Stimulated activated CD8-positive, alpha-beta memory T cell treated with anti-CD3 and anti-CD28 coated beads, Interleukin-4, amount 100 ng/mL, for 4 hours (primary cell): ENCODE measurements around the gene RIPOR3.
"Not testable (repeated sequence)": the region's sequence is repeated elsewhere in the genome, so short reads cannot be mapped to it uniquely, and the experiment has no call there.

Experiments
- DNase-seq, 2 donors: peaks; one replicate each; pipeline ENCODE4 v3.0.0-alpha.2; 2020; ENCODE audit warnings: low read depth in 2 of 2, low spot score in 1 of 2

Gene RIPOR3

GRCh38 chr20:50659975-50660670 is 31.2 kb downstream of the RIPOR3 start:
- DNase-seq, result no peak

- DNase-seq, result no peak
Measured at GRCh38 chr20:50658804-50659380, 32.5 kb downstream of the RIPOR3 start.

GRCh38 chr20:50655311-50655880 is 35.9 kb downstream of the RIPOR3 start:
- DNase-seq, result no peak

- DNase-seq, result no peak
Measured at GRCh38 chr20:50654904-50655303, 36.4 kb downstream of the RIPOR3 start.

GRCh38 chr20:50652702-50653294 is 38.5 kb downstream of the RIPOR3 start:
- no peak for DNase-seq

GRCh38 chr20:50651676-50652075 is 39.7 kb downstream of the RIPOR3 start:
- no peak for DNase-seq

- DNase-seq, result no peak
Measured at GRCh38 chr20:50649590-50649989, 41.8 kb downstream of the RIPOR3 start.

- DNase-seq, result no peak
Measured at GRCh38 chr20:50648651-50649050, 42.7 kb downstream of the RIPOR3 start.

- no peak for DNase-seq
Measured at GRCh38 chr20:50646483-50646996, 44.8 kb downstream of the RIPOR3 start.

- DNase-seq, result no peak
Measured at GRCh38 chr20:50645253-50646068, 45.9 kb downstream of the RIPOR3 start.

- DNase-seq, result no peak
Measured at GRCh38 chr20:50642288-50642803, 49.0 kb downstream of the RIPOR3 start.

- not testable (repeated sequence) for DNase-seq
Measured at GRCh38 chr20:50641625-50642287, 49.6 kb downstream of the RIPOR3 start.

- DNase-seq, result not testable (repeated sequence)
Measured at GRCh38 chr20:50639971-50640711, 51.2 kb downstream of the RIPOR3 start.

- not testable (repeated sequence) for DNase-seq
Measured at GRCh38 chr20:50638015-50638847, 53.1 kb downstream of the RIPOR3 start.

- no peak for DNase-seq
Measured at GRCh38 chr20:50636601-50637540, 54.5 kb downstream of the RIPOR3 start.

GRCh38 chr20:50635676-50636600 is 55.4 kb downstream of the RIPOR3 start:
- peak in 1 of 2 donors; percentile 5 for DNase-seq
